HEK293 (cell line): ENCODE measurements around the gene DNAL4.

Experiments
- CTCF ChIA-PET: fragments of 350-600 bp; formaldehyde crosslinking; extraction: SDS; loops from one replicate; lab custom pipeline; 2021; ENCODE audit warnings: antibody characterized with exemption; lab: Yijun Ruan, JAX
- POLR2A ChIA-PET: fragments of 300-600 bp; formaldehyde crosslinking; extraction: SDS; loops from one replicate; lab custom pipeline; 2020; ENCODE audit warnings: antibody characterized with exemption, inconsistent platforms; lab: Yijun Ruan, JAX
- H3K27ac ChIP-seq: fragments of 200-500 bp; sonication (Bioruptor generic); 2 replicates; pipeline ENCODE4 v1.5.1; 2014; ENCODE audit warnings: low read depth, low read length, control low read depth, inconsistent platforms; ENCODE audit errors: extremely low read depth
- H3K36me3 ChIP-seq, 2 experiments: fragments of 200-500 bp in 1 of 2; sonication (Bioruptor generic) in 1 of 2; 1 replicate in 1 of 2; 2 replicates in 1 of 2; pipeline ENCODE4 v1.5.1; 2014 to 2017; ENCODE audit warnings: inconsistent platforms in 2 of 2, low read length in 2 of 2; ENCODE audit not compliant: control insufficient read depth in 2 of 2, insufficient read depth in 1 of 2
- H3K4me1 ChIP-seq: fragments of 200-500 bp; sonication (Bioruptor generic); 2 replicates; pipeline ENCODE4 v1.5.1; 2014; ENCODE audit warnings: mild to moderate bottlenecking, low read length, inconsistent platforms; ENCODE audit not compliant: control insufficient read depth, insufficient read depth
- H3K4me3 ChIP-seq: 2 replicates; pipeline ENCODE4 v1.5.1; 2011; ENCODE audit warnings: low read depth, mild to moderate bottlenecking, control low read depth, low read length, moderate library complexity
- H3K9me3 ChIP-seq: fragments of 200-500 bp; sonication (Bioruptor generic); 2 replicates; pipeline ENCODE4 v1.5.1; 2014; ENCODE audit warnings: low read depth, low read length, inconsistent platforms; ENCODE audit not compliant: control insufficient read depth, insufficient read depth
- BCL11B ChIP-seq: fragments of 450-650 bp; formaldehyde crosslinking; IDR thresholded peaks from 2 replicates; pipeline ENCODE4 v1.5.1; 2016; ENCODE audit warnings: low read depth, missing biosample characterization, missing genetic modification characterization
- EGR2 ChIP-seq: fragments of 450-650 bp; formaldehyde crosslinking; IDR thresholded peaks from 2 replicates; pipeline ENCODE4 v1.5.1; 2016; ENCODE audit warnings: low read depth, missing biosample characterization, missing genetic modification characterization
- GLI2 ChIP-seq: fragments of 450-650 bp; formaldehyde crosslinking; IDR thresholded peaks from 2 replicates; pipeline ENCODE4; 2017; ENCODE audit warnings: missing biosample characterization, missing genetic modification characterization, low read depth, borderline replicate concordance
- GLIS1 ChIP-seq: fragments of 450-650 bp; formaldehyde crosslinking; IDR thresholded peaks from 2 replicates; pipeline ENCODE4 v1.5.1; 2016; ENCODE audit warnings: missing biosample characterization, missing genetic modification characterization
- HOXA7 ChIP-seq: sonication (generic); formaldehyde crosslinking; IDR thresholded peaks from 2 replicates; pipeline ENCODE4 v1.8.1; 2022; ENCODE audit warnings: missing genetic modification reagents, borderline replicate concordance
- HOXC10 ChIP-seq: sonication (generic); formaldehyde crosslinking; IDR thresholded peaks from 2 replicates; pipeline ENCODE4 v1.8.1; 2023; ENCODE audit warnings: mild to moderate bottlenecking, missing genetic modification reagents
- KLF17 ChIP-seq: fragments of 450-650 bp; formaldehyde crosslinking; IDR thresholded peaks from 2 replicates; pipeline ENCODE4 v1.5.1; 2016; ENCODE audit warnings: missing biosample characterization, missing genetic modification characterization
- KLF7 ChIP-seq: fragments of 450-650 bp; formaldehyde crosslinking; IDR thresholded peaks from 2 replicates; pipeline ENCODE4 v1.5.1; 2016; ENCODE audit warnings: missing biosample characterization, missing genetic modification characterization, borderline replicate concordance
- OVOL3 ChIP-seq: fragments of 450-650 bp; formaldehyde crosslinking; IDR thresholded peaks from 2 replicates; pipeline ENCODE4 v1.5.1; 2016; ENCODE audit warnings: missing biosample characterization, missing genetic modification characterization
- RBAK ChIP-seq: fragments of 450-650 bp; formaldehyde crosslinking; IDR thresholded peaks from 2 replicates; pipeline ENCODE4 v1.5.1; 2016; ENCODE audit warnings: missing biosample characterization, missing genetic modification characterization
- SETDB1 ChIP-seq: IDR thresholded peaks from one replicate; pipeline ENCODE4 v1.6.1; 2017; ENCODE audit warnings: mild to moderate bottlenecking, low read length, moderate library complexity, mixed read lengths; ENCODE audit not compliant: insufficient read length
- ZBTB1 ChIP-seq: fragments of 450-650 bp; formaldehyde crosslinking; IDR thresholded peaks from 2 replicates; pipeline ENCODE4 v1.5.1; 2016; ENCODE audit warnings: missing biosample characterization, missing genetic modification characterization
- ZBTB21 ChIP-seq: fragments of 450-650 bp; formaldehyde crosslinking; IDR thresholded peaks from 2 replicates; pipeline ENCODE4 v1.5.1; 2017; ENCODE audit warnings: missing biosample characterization, missing genetic modification characterization
- ZBTB26 ChIP-seq: fragments of 450-650 bp; formaldehyde crosslinking; optimal IDR thresholded peaks from 2 replicates; pipeline ENCODE3; 2016; ENCODE audit warnings: missing biosample characterization, mild to moderate bottlenecking, missing genetic modification characterization
- ZFP37 ChIP-seq: fragments of 450-650 bp; formaldehyde crosslinking; IDR thresholded peaks from 2 replicates; pipeline ENCODE4 v1.5.1; 2016; ENCODE audit warnings: missing biosample characterization, missing genetic modification characterization
- ZNF114 ChIP-seq: fragments of 450-650 bp; formaldehyde crosslinking; IDR thresholded peaks from 2 replicates; pipeline ENCODE4 v1.5.0; 2017; ENCODE audit warnings: missing biosample characterization, missing genetic modification characterization
- ZNF274 ChIP-seq, 2 experiments: fragments of 200-500 bp in 1 of 2; fragments of 450-650 bp in 1 of 2; sonication (Bioruptor generic) in 1 of 2; formaldehyde crosslinking in 1 of 2; IDR thresholded peaks; 2 replicates each; pipeline versions ENCODE4 v1.5.1 to v1.6.1; 2014 to 2016; ENCODE audit warnings: borderline replicate concordance in 1 of 2, inconsistent platforms in 1 of 2, low read length in 1 of 2, missing biosample characterization in 1 of 2, missing genetic modification characterization in 1 of 2
- ZNF324 ChIP-seq: fragments of 450-650 bp; formaldehyde crosslinking; IDR thresholded peaks from 2 replicates; pipeline ENCODE4 v1.5.1; 2016; ENCODE audit warnings: missing biosample characterization, missing genetic modification characterization
- ZNF341 ChIP-seq: fragments of 450-650 bp; formaldehyde crosslinking; IDR thresholded peaks from 2 replicates; pipeline ENCODE4; 2016; ENCODE audit warnings: low read depth, missing biosample characterization, missing genetic modification characterization
- ZNF362 ChIP-seq: fragments of 450-650 bp; formaldehyde crosslinking; IDR thresholded peaks from 2 replicates; pipeline ENCODE4 v1.5.1; 2016; ENCODE audit warnings: missing biosample characterization, missing genetic modification characterization
- ZNF416 ChIP-seq: fragments of 450-650 bp; formaldehyde crosslinking; IDR thresholded peaks from 2 replicates; pipeline ENCODE4 v1.5.1; 2016; ENCODE audit warnings: missing biosample characterization, missing genetic modification characterization
- ZNF423 ChIP-seq: fragments of 450-650 bp; formaldehyde crosslinking; IDR thresholded peaks from 2 replicates; pipeline ENCODE4 v1.5.1; 2016; ENCODE audit warnings: missing biosample characterization, missing genetic modification characterization
- ZNF548 ChIP-seq: fragments of 450-650 bp; formaldehyde crosslinking; IDR thresholded peaks from 2 replicates; pipeline ENCODE4 v1.5.1; 2016; ENCODE audit warnings: missing biosample characterization, missing genetic modification characterization
- ZNF596 ChIP-seq: fragments of 450-650 bp; IDR thresholded peaks from 2 replicates; pipeline ENCODE4 v1.5.0; 2018; ENCODE audit warnings: missing biosample characterization, mild to moderate bottlenecking, missing genetic modification characterization, moderate library complexity
- ZNF600 ChIP-seq: fragments of 450-650 bp; formaldehyde crosslinking; IDR thresholded peaks from 2 replicates; pipeline ENCODE4 v1.5.1; 2016; ENCODE audit warnings: missing biosample characterization, missing genetic modification characterization
- ZNF654 ChIP-seq: fragments of 450-650 bp; formaldehyde crosslinking; IDR thresholded peaks from 2 replicates; pipeline ENCODE4 v1.5.1; 2016; ENCODE audit warnings: low read depth, missing biosample characterization, missing genetic modification characterization
- ZNF747 ChIP-seq: fragments of 450-650 bp; formaldehyde crosslinking; IDR thresholded peaks from 2 replicates; pipeline ENCODE4 v1.5.1; 2016; ENCODE audit warnings: missing biosample characterization, missing genetic modification characterization
- ZNF785 ChIP-seq: fragments of 450-650 bp; formaldehyde crosslinking; IDR thresholded peaks from 2 replicates; pipeline ENCODE4 v1.5.1; 2016; ENCODE audit warnings: missing biosample characterization, missing genetic modification characterization
- ZNF791 ChIP-seq: fragments of 450-650 bp; formaldehyde crosslinking; IDR thresholded peaks from 2 replicates; pipeline ENCODE4 v1.5.1; 2016; ENCODE audit warnings: missing biosample characterization, missing genetic modification characterization
- ZSCAN16 ChIP-seq: fragments of 450-650 bp; formaldehyde crosslinking; IDR thresholded peaks from 2 replicates; pipeline ENCODE4 v1.5.1; 2016; ENCODE audit warnings: missing biosample characterization, missing genetic modification characterization
- ZSCAN4 ChIP-seq: fragments of 450-650 bp; formaldehyde crosslinking; IDR thresholded peaks from 2 replicates; pipeline ENCODE4 v1.5.1; 2017; ENCODE audit warnings: missing biosample characterization, missing genetic modification characterization

Gene DNAL4

GRCh38 chr22:38793721-38794466, at the start of gene DNAL4:
Gene DNAL4, minus strand, starts transcription at chr22:38794143. Its CDS starts 11,412 bp downstream, at chr22:38782731.
- Histone ChIP-seq H3K4me3 (peak within 1 kb of the TSS; percentile 77), H3K36me3 (peaks cover 0 to 12% of the 10 kb centered on the region in 2 experiments; a peak in 1 of 3 replicates), H3K27ac (peak within 1 kb of the TSS; percentile 19; the same call in 1 of the 2 replicates), H3K9me3 (no peaks in the 10 kb centered on the region), H3K4me1 (peaks cover 6% of the 10 kb centered on the region; the same call in 1 of the 2 replicates)
- ChIA-PET CTCF (interaction anchor here (0.6 to 0.7 kb wide), 2 partner anchors 9 to 213 kb away, joined by 3 read pairs; no protein-coding TSS in a partner anchor), POLR2A (no interaction called here)
- TF ChIP-seq ZNF548 (tag by site-specific recombination) (no peak), ZNF341 (tag by site-specific recombination) (peak; percentile 56; the same call in 1 of the 2 replicates), OVOL3 (tag by site-specific recombination) (no peak), ZSCAN4 (tag by site-specific recombination) (no peak), HOXA7 (no peak), GLIS1 (tag by site-specific recombination) (no peak; the same call in 1 of the 2 replicates), ZNF600 (tag by site-specific recombination) (no peak), ZNF423 (tag by site-specific recombination) (no peak), SETDB1 (no peak), ZNF596 (no peak), ZNF791 (tag by site-specific recombination) (no peak), ZNF114 (no peak), HOXC10 (CRISPR knock-in tag) (no peak), ZFP37 (tag by site-specific recombination) (no peak), EGR2 (tag by site-specific recombination) (0 out of 2 replicates have a peak, but pooled peaks have one; percentile 5), ZNF747 (no peak), ZSCAN16 (no peak), ZNF416 (tag by site-specific recombination) (no peak), ZNF362 (no peak), RBAK (no peak), ZBTB1 (tag by site-specific recombination) (no peak), ZNF785 (tag by site-specific recombination) (no peak), ZBTB26 (no peak), KLF7 (tag by site-specific recombination) (peak; percentile 40; the same call in 1 of the 2 replicates), ZNF324 (tag by site-specific recombination) (no peak), ZNF274 (IDR thresholded peaks at IDR 0.05; ENCODE audit: low read length) (no peak), ZNF274 (tag by site-specific recombination; IDR thresholded peaks at IDR 0.05; ENCODE audit: borderline replicate concordance) (no peak), BCL11B (tag by site-specific recombination) (no peak), GLI2 (no peak), ZNF654 (tag by site-specific recombination) (no peak), KLF17 (tag by site-specific recombination) (peak; percentile 36; the same call in 1 of the 2 replicates), ZBTB21 (tag by site-specific recombination) (no peak)
